Spleen (tissue), 7 donors: ENCODE measurements around the gene ZKSCAN5.

ENCODE experiments used
- POLR2A ChIP-seq, 3 donors: fragments of 450-650 bp; IDR thresholded peaks; one replicate each; pipeline ENCODE4 v1.5.1; 2017; ENCODE audit warnings: antibody characterized with exemption in 3 of 3, mild to moderate bottlenecking in 1 of 3
- TF ChIP-seq, protein P1 (sequence below), 11 experiments: fragments of 200-600 bp in 7 of 11; fragments of 450-650 bp in 4 of 11; sonication (generic) in 4 of 11; IDR thresholded peaks in 8 of 11; conservative IDR thresholded peaks in 3 of 11; 1 replicate in 7 of 11; 2 replicates in 4 of 11; pipeline versions ENCODE4 v1.4.0 to v1.8.0; 2016 to 2021; ENCODE audit warnings: antibody characterized with exemption in 11 of 11, inconsistent platforms in 4 of 11, mild to moderate bottlenecking in 1 of 11
- donor health status: DM: no; HTN: no; CAD: no; lungs with moderate emphysema.
- donor health status: DM: no; HTN: no; CAD: no.
- donor health status: DM: no; HTN: no; CAD: no.

DNA sequence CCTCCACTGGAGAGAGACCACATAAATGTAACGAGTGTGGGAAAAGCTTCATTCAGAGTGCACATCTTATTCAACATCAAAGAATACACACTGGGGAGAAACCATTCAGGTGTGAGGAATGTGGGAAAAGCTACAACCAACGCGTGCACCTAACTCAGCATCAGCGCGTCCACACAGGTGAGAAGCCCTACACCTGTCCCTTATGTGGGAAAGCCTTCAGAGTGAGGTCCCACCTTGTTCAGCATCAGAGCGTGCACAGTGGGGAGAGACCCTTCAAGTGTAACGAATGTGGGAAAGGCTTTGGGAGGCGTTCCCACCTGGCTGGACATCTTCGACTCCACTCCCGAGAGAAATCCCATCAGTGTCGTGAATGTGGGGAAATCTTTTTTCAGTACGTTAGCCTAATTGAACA, 26.9 kb downstream of the ZKSCAN5 start:
- TF ChIP-seq, protein P1, sequence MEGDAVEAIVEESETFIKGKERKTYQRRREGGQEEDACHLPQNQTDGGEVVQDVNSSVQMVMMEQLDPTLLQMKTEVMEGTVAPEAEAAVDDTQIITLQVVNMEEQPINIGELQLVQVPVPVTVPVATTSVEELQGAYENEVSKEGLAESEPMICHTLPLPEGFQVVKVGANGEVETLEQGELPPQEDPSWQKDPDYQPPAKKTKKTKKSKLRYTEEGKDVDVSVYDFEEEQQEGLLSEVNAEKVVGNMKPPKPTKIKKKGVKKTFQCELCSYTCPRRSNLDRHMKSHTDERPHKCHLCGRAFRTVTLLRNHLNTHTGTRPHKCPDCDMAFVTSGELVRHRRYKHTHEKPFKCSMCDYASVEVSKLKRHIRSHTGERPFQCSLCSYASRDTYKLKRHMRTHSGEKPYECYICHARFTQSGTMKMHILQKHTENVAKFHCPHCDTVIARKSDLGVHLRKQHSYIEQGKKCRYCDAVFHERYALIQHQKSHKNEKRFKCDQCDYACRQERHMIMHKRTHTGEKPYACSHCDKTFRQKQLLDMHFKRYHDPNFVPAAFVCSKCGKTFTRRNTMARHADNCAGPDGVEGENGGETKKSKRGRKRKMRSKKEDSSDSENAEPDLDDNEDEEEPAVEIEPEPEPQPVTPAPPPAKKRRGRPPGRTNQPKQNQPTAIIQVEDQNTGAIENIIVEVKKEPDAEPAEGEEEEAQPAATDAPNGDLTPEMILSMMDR (IDR thresholded peaks at IDR 0.05 in 8 of 11, conservative IDR thresholded peaks at IDR 0.05 in 3 of 11): no peak
- no peak for TF ChIP-seq POLR2A (IDR thresholded peaks at IDR 0.05)
